A549 (cell line): ENCODE measurements around the gene ROBO1. TPM values are rescaled to one million over a fixed set of nuclear protein-coding genes. Genes with fewer than 3 reads are reported as not detected.

Experiments used
- ATAC-seq, 2 experiments: fragments of 200-7000 bp in 1 of 2; fragments of >200 bp in 1 of 2; cut with Nextera tagmentation in 1 of 2; cut with Tn5 transposase in 1 of 2; 3 replicates each; pipeline versions ENCODE4 v1.8.0 to v1.9.1; 2018 to 2020; ENCODE audit warnings: mild to moderate bottlenecking in 1 of 2, moderate library complexity in 1 of 2
- CTCF ChIA-PET: fragments of 300-600 bp; sonication (Branson Sonifier 250); formaldehyde crosslinking; extraction: SDS; loops from one replicate; lab custom pipeline; 2021; ENCODE audit warnings: antibody characterized with exemption, inconsistent platforms; lab: Yijun Ruan, JAX
- POLR2A ChIA-PET: fragments of 350-600 bp; formaldehyde crosslinking; extraction: SDS; loops from one replicate; lab custom pipeline; 2021; ENCODE audit warnings: antibody characterized with exemption, inconsistent platforms; lab: Yijun Ruan, JAX
- DNase-seq, 2 experiments: peaks; one replicate each; pipeline versions ENCODE4 v3.0.0 to v3.0.0-alpha.2; 2011 to 2016; ENCODE audit warnings: low read depth in 1 of 2, low spot score in 1 of 2
- FAIRE-seq: peaks from 2 replicates; lab custom pipeline; 2011; peaks lifted over from hg19 to GRCh38; lab: Jason Lieb, UNC
- H3K27ac ChIP-seq, 2 experiments: fragments of >200 bp; sonication (Bioruptor Twin); formaldehyde crosslinking; 3 replicates each; pipeline ENCODE4 v1.5.1; 2016 to 2017
- H3K4me1 ChIP-seq: fragments of >200 bp; sonication (Bioruptor Twin); formaldehyde crosslinking; 3 replicates; pipeline ENCODE4 v1.6.1; 2016
- H3K4me2 ChIP-seq: fragments of >200 bp; sonication (Bioruptor Twin); formaldehyde crosslinking; 3 replicates; pipeline ENCODE4 v1.6.1; 2016
- H3K4me3 ChIP-seq: fragments of >200 bp; sonication (Bioruptor Twin); formaldehyde crosslinking; 3 replicates; pipeline ENCODE4 v1.5.1; 2016
- H3K9me3 ChIP-seq: fragments of >200 bp; sonication (Bioruptor Twin); formaldehyde crosslinking; 3 replicates; pipeline ENCODE4 v1.6.1; 2016
- CBX2 ChIP-seq: fragments of 200-600 bp; sonication (generic); IDR thresholded peaks from 2 replicates; pipeline ENCODE4 v1.6.1; 2016; ENCODE audit warnings: low read depth, mild to moderate bottlenecking, borderline replicate concordance
- EHF ChIP-seq: fragments of 250-450 bp; sonication (Bioruptor Pico); IDR thresholded peaks from 2 replicates; pipeline ENCODE4 v1.5.0; 2020; ENCODE audit warnings: mild to moderate bottlenecking
- EHMT2 ChIP-seq: fragments of 200-600 bp; sonication (generic); IDR thresholded peaks from 2 replicates; pipeline ENCODE4 v1.6.1; 2016; ENCODE audit warnings: antibody characterized with exemption, low read depth, mild to moderate bottlenecking, moderate library complexity
- EP300 ChIP-seq, 2 experiments: fragments of >200 bp; sonication (Bioruptor Twin); formaldehyde crosslinking; IDR thresholded peaks; 2 replicates in 1 of 2; 3 replicates in 1 of 2; pipeline ENCODE4 v1.6.1; 2016 to 2017
- FOSB ChIP-seq: fragments of 250-450 bp; sonication (Bioruptor Pico); IDR thresholded peaks from 2 replicates; pipeline ENCODE4 v1.5.0; 2020; ENCODE audit warnings: mild to moderate bottlenecking, moderate library complexity
- HDAC2 ChIP-seq: fragments of 200-600 bp; sonication (generic); IDR thresholded peaks from 2 replicates; pipeline ENCODE4 v1.6.1; 2016
- HOXB13 ChIP-seq: fragments of 250-450 bp; sonication (Bioruptor Pico); IDR thresholded peaks from 2 replicates; pipeline ENCODE4 v1.5.0; 2020; ENCODE audit warnings: low read depth, mild to moderate bottlenecking, moderate library complexity
- HOXB5 ChIP-seq: fragments of 250-450 bp; sonication (Bioruptor Pico); IDR thresholded peaks from 2 replicates; pipeline ENCODE4 v1.5.0; 2020; ENCODE audit warnings: mild to moderate bottlenecking, moderate library complexity
- JUN ChIP-seq, 2 experiments: fragments of >200 bp; sonication (Bioruptor Twin); formaldehyde crosslinking; IDR thresholded peaks; 2 replicates in 1 of 2; 3 replicates in 1 of 2; pipeline ENCODE4 v1.6.1; 2016 to 2017
- MAFK ChIP-seq: fragments of 450-650 bp; IDR thresholded peaks from 2 replicates; pipeline ENCODE4 v1.6.1; 2014; ENCODE audit not compliant: partially characterized antibody
- MYC ChIP-seq: IDR thresholded peaks from 2 replicates; pipeline ENCODE4 v1.6.1; 2012; ENCODE audit warnings: mild to moderate bottlenecking, inconsistent platforms, low read length, improper control_type of control experiment, borderline replicate concordance
- NPAS2 ChIP-seq: fragments of 250-450 bp; sonication (Bioruptor Pico); IDR thresholded peaks from 2 replicates; pipeline ENCODE4 v1.8.0; 2022; ENCODE audit warnings: mild to moderate bottlenecking, moderate library complexity, borderline replicate concordance
- NR3C1 ChIP-seq: fragments of >200 bp; sonication (Bioruptor Twin); formaldehyde crosslinking; IDR thresholded peaks from 3 replicates; pipeline ENCODE4 v1.6.1; 2017
- PHF8 ChIP-seq: fragments of 200-600 bp; sonication (generic); IDR thresholded peaks from 2 replicates; pipeline ENCODE4 v1.6.1; 2016; ENCODE audit warnings: low read depth, mild to moderate bottlenecking, antibody characterized with exemption, moderate library complexity, borderline replicate concordance
- POLR2A ChIP-seq: IDR thresholded peaks from 2 replicates; pipeline ENCODE4 v1.6.1; 2012; ENCODE audit warnings: mild to moderate bottlenecking, low read length
- RAD21 ChIP-seq, 2 experiments: fragments of >200 bp in 1 of 2; sonication (Bioruptor Twin) in 1 of 2; formaldehyde crosslinking in 1 of 2; IDR thresholded peaks in 1 of 2; conservative IDR thresholded peaks in 1 of 2; 2 replicates in 1 of 2; 3 replicates in 1 of 2; pipeline ENCODE4 v1.6.1; 2012 to 2018; ENCODE audit warnings: inconsistent platforms in 1 of 2
- RCOR1 ChIP-seq: fragments of 150-350 bp; IDR thresholded peaks from 2 replicates; pipeline ENCODE4 v1.6.1; 2014; ENCODE audit warnings: antibody characterized with exemption, low read length, low read depth
- SMC3 ChIP-seq: fragments of >200 bp; sonication (Bioruptor Twin); formaldehyde crosslinking; IDR thresholded peaks from 3 replicates; pipeline ENCODE4 v1.6.1; 2018; ENCODE audit warnings: inconsistent platforms
- TFCP2L1 ChIP-seq: fragments of 250-450 bp; sonication (Bioruptor Pico); IDR thresholded peaks from 2 replicates; pipeline ENCODE4 v1.5.0; 2021; ENCODE audit warnings: mild to moderate bottlenecking
- ZNF302 ChIP-seq: fragments of 250-450 bp; sonication (Bioruptor Pico); IDR thresholded peaks from 2 replicates; pipeline ENCODE4 v1.9.0; 2021; ENCODE audit warnings: inconsistent platforms, mild to moderate bottlenecking, moderate library complexity
- ZSCAN20 ChIP-seq: fragments of 250-450 bp; sonication (Bioruptor Pico); IDR thresholded peaks from 2 replicates; pipeline ENCODE4 v1.8.0; 2022; ENCODE audit warnings: mild to moderate bottlenecking, moderate library complexity
- WGBS: methylation state at CpG from one replicate; pipeline ENCODE4 v1.1.6; 2017; ENCODE audit errors: missing lambda C conversion rate; 5-methylcytosine and 5-hydroxymethylcytosine counted together
- polyA plus RNA-seq, 4 experiments: library from polyadenylated mRNA; depleted of rRNA in 3 of 4; stranded (reverse); fragments of >200 nt; fragmentation: RNase III in 1 of 4; extraction: RNeasy Plus Mini Kit Qiagen cat#74134 plus additional on column Dnase treatment in 1 of 4; gene quantifications; 2 replicates in 3 of 4; 3 replicates in 1 of 4; pipeline ENCODE4 v1.2.3, GENCODE V29; 2011 to 2017
- TF ChIP-seq, protein P1 (sequence below): fragments of >200 bp; sonication (Bioruptor Twin); formaldehyde crosslinking; IDR thresholded peaks from 3 replicates; pipeline ENCODE4 v1.6.1; 2016
- TF ChIP-seq, protein P2 (sequence below): fragments of 450-650 bp; IDR thresholded peaks from 2 replicates; pipeline ENCODE4 v1.6.1; 2014; ENCODE audit warnings: antibody characterized with exemption
- TF ChIP-seq, protein P3 (sequence below): fragments of 150-350 bp; IDR thresholded peaks from 2 replicates; pipeline ENCODE4 v1.6.1; 2014; ENCODE audit warnings: low read depth, mild to moderate bottlenecking, low read length
- TF ChIP-seq, protein P4 (sequence below): fragments of >200 bp; sonication (Bioruptor Twin); formaldehyde crosslinking; IDR thresholded peaks from 2 replicates; pipeline ENCODE4 v1.6.1; 2016
- TF ChIP-seq, protein P5 (sequence below): fragments of >200 bp; sonication (Bioruptor Twin); formaldehyde crosslinking; IDR thresholded peaks from 3 replicates; pipeline ENCODE4 v1.5.1; 2016

The ROBO1 gene
- polyA plus RNA-seq, 2 of the 4 experiments (the other 2 are of a cell fraction) = 25.3 to 35.6 TPM

DNA sequence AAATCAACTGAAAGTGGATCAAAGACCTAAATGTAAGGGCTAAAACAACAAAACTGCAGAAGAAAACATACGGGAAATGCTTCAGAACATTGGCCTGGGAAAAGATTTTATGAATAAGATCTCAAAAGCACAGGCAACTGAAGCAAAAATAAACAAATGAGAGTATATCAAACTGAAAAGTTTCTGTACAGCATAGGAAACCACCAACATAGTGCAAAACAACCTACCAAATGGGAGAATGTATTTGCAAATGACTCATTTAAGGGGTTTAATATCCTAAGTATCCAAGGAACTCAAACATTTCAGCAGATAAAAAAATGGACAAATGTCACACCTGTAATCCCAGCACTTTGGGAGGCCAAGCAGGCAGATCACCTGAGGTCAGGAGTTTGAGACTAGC is 489.1 kb downstream of the ROBO1 start (continued):
- TF ChIP-seq, protein P1, sequence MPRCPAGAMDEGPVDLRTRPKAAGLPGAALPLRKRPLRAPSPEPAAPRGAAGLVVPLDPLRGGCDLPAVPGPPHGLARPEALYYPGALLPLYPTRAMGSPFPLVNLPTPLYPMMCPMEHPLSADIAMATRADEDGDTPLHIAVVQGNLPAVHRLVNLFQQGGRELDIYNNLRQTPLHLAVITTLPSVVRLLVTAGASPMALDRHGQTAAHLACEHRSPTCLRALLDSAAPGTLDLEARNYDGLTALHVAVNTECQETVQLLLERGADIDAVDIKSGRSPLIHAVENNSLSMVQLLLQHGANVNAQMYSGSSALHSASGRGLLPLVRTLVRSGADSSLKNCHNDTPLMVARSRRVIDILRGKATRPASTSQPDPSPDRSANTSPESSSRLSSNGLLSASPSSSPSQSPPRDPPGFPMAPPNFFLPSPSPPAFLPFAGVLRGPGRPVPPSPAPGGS = no peak
- TF ChIP-seq HOXB13 (CRISPR knock-in tag) (no peak), POLR2A (no peak), HDAC2 (no peak), EHMT2 (no peak), CBX2 (no peak)
- TF ChIP-seq, protein P2, sequence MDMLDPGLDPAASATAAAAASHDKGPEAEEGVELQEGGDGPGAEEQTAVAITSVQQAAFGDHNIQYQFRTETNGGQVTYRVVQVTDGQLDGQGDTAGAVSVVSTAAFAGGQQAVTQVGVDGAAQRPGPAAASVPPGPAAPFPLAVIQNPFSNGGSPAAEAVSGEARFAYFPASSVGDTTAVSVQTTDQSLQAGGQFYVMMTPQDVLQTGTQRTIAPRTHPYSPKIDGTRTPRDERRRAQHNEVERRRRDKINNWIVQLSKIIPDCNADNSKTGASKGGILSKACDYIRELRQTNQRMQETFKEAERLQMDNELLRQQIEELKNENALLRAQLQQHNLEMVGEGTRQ = no peak

DNA sequence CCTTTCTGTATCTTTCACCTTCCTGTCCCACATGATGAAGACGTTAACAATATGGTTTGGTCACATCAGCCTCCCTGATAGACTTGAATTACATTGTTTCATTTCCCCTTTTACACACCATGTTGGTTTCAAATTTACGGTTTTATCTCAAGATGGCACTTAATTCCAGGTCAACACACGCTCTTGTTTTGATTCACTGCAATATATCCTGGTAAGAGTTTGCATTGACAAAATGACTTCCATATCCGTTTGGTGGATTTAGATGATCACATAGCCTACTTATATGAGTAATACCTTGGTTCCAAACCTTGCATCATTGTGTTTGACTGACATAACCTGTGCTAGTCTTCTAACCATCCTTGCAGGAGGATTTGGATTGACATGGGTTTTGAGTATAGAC is 499.4 kb downstream of the ROBO1 start:
- FAIRE-seq (no peak), DNase-seq (no peak), ATAC-seq (no peak)
- no peak overlapping the region for H3K27ac ChIP-seq
- no peaks in the 10 kb centered on the region for H3K9me3 ChIP-seq
- no peak overlapping the region for H3K4me2 ChIP-seq
- ChIA-PET CTCF (no interaction called here), POLR2A (no interaction called here)
- H3K4me3 ChIP-seq = no peak overlapping the region
- no peaks in the 10 kb centered on the region for H3K4me1 ChIP-seq
- TF ChIP-seq PHF8 (no peak), MAFK (no peak), MYC (no peak), FOSB (CRISPR knock-in tag) (no peak), RCOR1 (no peak), NPAS2 (CRISPR knock-in tag) (no peak), SMC3 (no peak), TFCP2L1 (CRISPR knock-in tag) (no peak), ZNF302 (CRISPR knock-in tag) (no peak), ZSCAN20 (CRISPR knock-in tag) (no peak), EP300 (IDR thresholded peaks at IDR 0.05) (no peak), RAD21 (conservative IDR thresholded peaks at IDR 0.05 in 1 of 2, IDR thresholded peaks at IDR 0.05 in 1 of 2) (no peak)
- TF ChIP-seq, protein P3, sequence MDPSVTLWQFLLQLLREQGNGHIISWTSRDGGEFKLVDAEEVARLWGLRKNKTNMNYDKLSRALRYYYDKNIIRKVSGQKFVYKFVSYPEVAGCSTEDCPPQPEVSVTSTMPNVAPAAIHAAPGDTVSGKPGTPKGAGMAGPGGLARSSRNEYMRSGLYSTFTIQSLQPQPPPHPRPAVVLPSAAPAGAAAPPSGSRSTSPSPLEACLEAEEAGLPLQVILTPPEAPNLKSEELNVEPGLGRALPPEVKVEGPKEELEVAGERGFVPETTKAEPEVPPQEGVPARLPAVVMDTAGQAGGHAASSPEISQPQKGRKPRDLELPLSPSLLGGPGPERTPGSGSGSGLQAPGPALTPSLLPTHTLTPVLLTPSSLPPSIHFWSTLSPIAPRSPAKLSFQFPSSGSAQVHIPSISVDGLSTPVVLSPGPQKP = no peak
- TF ChIP-seq, protein P4, sequence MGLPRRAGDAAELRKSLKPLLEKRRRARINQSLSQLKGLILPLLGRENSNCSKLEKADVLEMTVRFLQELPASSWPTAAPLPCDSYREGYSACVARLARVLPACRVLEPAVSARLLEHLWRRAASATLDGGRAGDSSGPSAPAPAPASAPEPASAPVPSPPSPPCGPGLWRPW = no peak
- WGBS = 7% methylated on average over 4 of the region's 4 CpGs

DNA sequence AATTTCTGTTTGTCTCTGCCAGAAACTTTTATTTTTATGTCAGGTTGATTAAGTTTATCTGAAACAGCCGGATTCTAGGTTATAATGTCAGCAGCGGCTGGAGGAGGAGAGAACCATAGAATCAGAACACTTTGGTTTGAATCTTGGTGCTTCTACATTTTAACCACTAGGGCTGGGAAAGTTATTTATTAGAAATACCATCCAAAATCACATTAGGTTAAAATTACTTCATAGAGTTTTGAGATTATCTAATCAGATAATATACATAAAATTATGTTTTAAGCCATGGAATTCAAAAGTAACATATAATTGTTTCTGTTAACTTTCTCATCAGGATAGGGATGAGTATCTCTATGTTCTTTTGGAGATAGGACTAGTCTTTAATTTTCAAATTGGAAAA is 502.9 kb downstream of the ROBO1 start:
- POLR2A ChIA-PET = no interaction called here

More for the DNA sequence above, 502.9 kb downstream of the ROBO1 start:
- WGBS = 20% methylated on average over 2 of the region's 2 CpGs
- CTCF ChIA-PET = no interaction called here
- Histone ChIP-seq H3K4me3 (no peak overlapping the region), H3K4me1 (no peaks in the 10 kb centered on the region), H3K27ac (no peak overlapping the region), H3K4me2 (no peak overlapping the region), H3K9me3 (no peaks in the 10 kb centered on the region)
- TF ChIP-seq JUN (IDR thresholded peaks at IDR 0.05) = no peak
- TF ChIP-seq NR3C1 = no peak
- TF ChIP-seq EHF = no peak
- TF ChIP-seq, protein P5, sequence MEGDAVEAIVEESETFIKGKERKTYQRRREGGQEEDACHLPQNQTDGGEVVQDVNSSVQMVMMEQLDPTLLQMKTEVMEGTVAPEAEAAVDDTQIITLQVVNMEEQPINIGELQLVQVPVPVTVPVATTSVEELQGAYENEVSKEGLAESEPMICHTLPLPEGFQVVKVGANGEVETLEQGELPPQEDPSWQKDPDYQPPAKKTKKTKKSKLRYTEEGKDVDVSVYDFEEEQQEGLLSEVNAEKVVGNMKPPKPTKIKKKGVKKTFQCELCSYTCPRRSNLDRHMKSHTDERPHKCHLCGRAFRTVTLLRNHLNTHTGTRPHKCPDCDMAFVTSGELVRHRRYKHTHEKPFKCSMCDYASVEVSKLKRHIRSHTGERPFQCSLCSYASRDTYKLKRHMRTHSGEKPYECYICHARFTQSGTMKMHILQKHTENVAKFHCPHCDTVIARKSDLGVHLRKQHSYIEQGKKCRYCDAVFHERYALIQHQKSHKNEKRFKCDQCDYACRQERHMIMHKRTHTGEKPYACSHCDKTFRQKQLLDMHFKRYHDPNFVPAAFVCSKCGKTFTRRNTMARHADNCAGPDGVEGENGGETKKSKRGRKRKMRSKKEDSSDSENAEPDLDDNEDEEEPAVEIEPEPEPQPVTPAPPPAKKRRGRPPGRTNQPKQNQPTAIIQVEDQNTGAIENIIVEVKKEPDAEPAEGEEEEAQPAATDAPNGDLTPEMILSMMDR = no peak
- TF ChIP-seq, protein P1 = no peak
- TF ChIP-seq HOXB13 (CRISPR knock-in tag) = no peak
- TF ChIP-seq HOXB5 (CRISPR knock-in tag) = no peak
- no peak for TF ChIP-seq FOSB (CRISPR knock-in tag)
- FAIRE-seq (no peak), DNase-seq (no peak), ATAC-seq (no peak)
